ENCODE data around the gene SPSB3.
A peak's percentile ranks its signal among the peaks of the same experiment; 100 is the strongest.
"Not testable (repeated sequence)": the region's sequence is repeated elsewhere in the genome, so short reads cannot be mapped to it uniquely, and the experiment has no call there.

Gene SPSB3

GRCh38 chr16:1816396-1817275 is 34.3 kb upstream of the SPSB3 start:
- DNase-seq (ENCODE audit: low read depth in 3 of 3), result no peak

- DNase-seq (ENCODE audit: low read depth in 3 of 3), result no peak
Measured at GRCh38 chr16:1815461-1815860, 33.1 kb upstream of the SPSB3 start.

GRCh38 chr16:1812732-1813163 is 30.4 kb upstream of the SPSB3 start:
- DNase-seq (ENCODE audit: low read depth in 3 of 3), result peak; percentile 12 to 37 (median 36)

GRCh38 chr16:1810536-1810935 is 28.2 kb upstream of the SPSB3 start:
- no peak for DNase-seq (ENCODE audit: low read depth in 3 of 3)

- no peak for DNase-seq (ENCODE audit: low read depth in 3 of 3)
Measured at GRCh38 chr16:1810106-1810505, 27.7 kb upstream of the SPSB3 start.

GRCh38 chr16:1809281-1809801 is 27.0 kb upstream of the SPSB3 start:
- DNase-seq (ENCODE audit: low read depth in 3 of 3), result no peak

- no peak for DNase-seq (ENCODE audit: low read depth in 3 of 3)
Measured at GRCh38 chr16:1808691-1809090, 26.3 kb upstream of the SPSB3 start.

GRCh38 chr16:1807626-1808025 is 25.3 kb upstream of the SPSB3 start:
- no peak for DNase-seq (ENCODE audit: low read depth in 3 of 3)

- DNase-seq (ENCODE audit: low read depth in 3 of 3), result no peak
Measured at GRCh38 chr16:1800701-1801100, 18.3 kb upstream of the SPSB3 start.

GRCh38 chr16:1799263-1799662 is 16.9 kb upstream of the SPSB3 start:
- DNase-seq (ENCODE audit: low read depth in 3 of 3), result not testable (repeated sequence)

- no peak for DNase-seq (ENCODE audit: low read depth in 3 of 3)
Measured at GRCh38 chr16:1794908-1795666, 12.7 kb upstream of the SPSB3 start.

GRCh38 chr16:1794221-1794871 is 12.0 kb upstream of the SPSB3 start:
- DNase-seq (ENCODE audit: low read depth in 3 of 3), result no peak

- DNase-seq (ENCODE audit: low read depth in 3 of 3), result no peak
Measured at GRCh38 chr16:1793578-1794220, 11.3 kb upstream of the SPSB3 start, which contains the start of gene IGFALS. Gene IGFALS, minus strand, starts transcription at chr16:1793705. Its CDS starts 53 bp downstream, at chr16:1793652.

GRCh38 chr16:1792836-1793577 is 10.6 kb upstream of the SPSB3 start:
- no peak for DNase-seq (ENCODE audit: low read depth in 3 of 3)

- DNase-seq (ENCODE audit: low read depth in 3 of 3), result no peak
Measured at GRCh38 chr16:1791943-1792812, 9.8 kb upstream of the SPSB3 start.

- no peak for DNase-seq (ENCODE audit: low read depth in 3 of 3)
Measured at GRCh38 chr16:1791256-1791942, 9.0 kb upstream of the SPSB3 start.

GRCh38 chr16:1790611-1791255 is 8.4 kb upstream of the SPSB3 start:
- no peak for DNase-seq (ENCODE audit: low read depth in 3 of 3)

- no peak for DNase-seq (ENCODE audit: low read depth in 3 of 3)
Measured at GRCh38 chr16:1790261-1790610, 7.9 kb upstream of the SPSB3 start.

- no peak for DNase-seq (ENCODE audit: low read depth in 3 of 3)
Measured at GRCh38 chr16:1789643-1790045, 7.3 kb upstream of the SPSB3 start.

All from stimulated activated CD4-positive, alpha-beta T cell treated with anti-CD3 and anti-CD28 coated beads, TNF-alpha, amount 100 ng/mL, for 4 hours (primary cell).